SK-N-SH (cell line): ENCODE measurements around the gene CHCHD3. TPM values are rescaled to one million over a fixed set of nuclear protein-coding genes. Genes with fewer than 3 reads are reported as not detected.

Experiments used
- CTCF ChIA-PET: fragments of 300-600, 350-600 bp; formaldehyde crosslinking; extraction: SDS; loops from one replicate; lab custom pipeline; 2021; lab: Yijun Ruan, JAX
- POLR2A ChIA-PET: fragments of 350-600 bp; sonication (Branson Sonifier 250); formaldehyde crosslinking; extraction: SDS; loops from one replicate; lab custom pipeline; 2020; ENCODE audit warnings: antibody characterized with exemption, inconsistent platforms; lab: Yijun Ruan, JAX
- DNase-seq: peaks from one replicate; pipeline ENCODE4 v3.0.0; 2012
- H2AFZ ChIP-seq: fragments of 200-600 bp; sonication (generic); 2 replicates; pipeline ENCODE4 v1.8.1; 2016; ENCODE audit warnings: antibody characterized with exemption, mild to moderate bottlenecking, low read depth
- H3F3A ChIP-seq: fragments of 200-600 bp; sonication (generic); replicated peaks from 2 replicates; pipeline ENCODE3; 2016; ENCODE audit warnings: antibody characterized with exemption, mild to moderate bottlenecking; ENCODE audit not compliant: insufficient read depth
- H3K27ac ChIP-seq, 2 experiments: fragments of 200-500 bp in 1 of 2; fragments of 200-600 bp in 1 of 2; sonication (Bioruptor generic) in 1 of 2; sonication (generic), shearing (Covaris generic) in 1 of 2; 2 replicates each; pipeline versions ENCODE4 v1.5.1 to v1.6.1; 2014 to 2016; ENCODE audit warnings: low read depth in 2 of 2, inconsistent platforms in 1 of 2, low read length in 1 of 2, mild to moderate bottlenecking in 1 of 2, mixed read lengths in 1 of 2
- H3K27me3 ChIP-seq: fragments of 200-600 bp; sonication (generic), shearing (Covaris generic); 2 replicates; pipeline ENCODE4 v1.6.1; 2016; ENCODE audit warnings: mixed run types; ENCODE audit not compliant: insufficient read depth
- H3K36me3 ChIP-seq, 2 experiments: fragments of 200-500 bp in 1 of 2; fragments of 200-600 bp in 1 of 2; sonication (Bioruptor generic) in 1 of 2; sonication (generic) in 1 of 2; replicated peaks in 1 of 2; 2 replicates each; pipeline versions ENCODE3 to v1.5.1; 2014 to 2016; ENCODE audit warnings: low read length in 1 of 2, mild to moderate bottlenecking in 1 of 2; ENCODE audit not compliant: insufficient read depth in 2 of 2, control insufficient read depth in 1 of 2
- H3K4me1 ChIP-seq, 2 experiments: fragments of 200-500 bp in 1 of 2; fragments of 200-600 bp in 1 of 2; sonication (Bioruptor generic) in 1 of 2; sonication (generic), shearing (Covaris generic) in 1 of 2; 2 replicates each; pipeline versions ENCODE4 v1.5.1 to v1.6.1; 2014 to 2016; ENCODE audit warnings: low read depth in 1 of 2, low read length in 1 of 2, mixed run types in 1 of 2; ENCODE audit not compliant: insufficient read depth in 2 of 2, control insufficient read depth in 1 of 2
- H3K4me2 ChIP-seq: fragments of 200-600 bp; sonication (generic), shearing (Covaris generic); 2 replicates; pipeline ENCODE4 v1.6.1; 2017; ENCODE audit warnings: mixed run types
- H3K4me3 ChIP-seq, 2 experiments: fragments of 200-500 bp in 1 of 2; fragments of 200-600 bp in 1 of 2; sonication (Bioruptor generic) in 1 of 2; sonication (generic), shearing (Covaris generic) in 1 of 2; 2 replicates each; pipeline versions ENCODE4 v1.5.1 to v1.8.1; 2014 to 2016; ENCODE audit warnings: low read depth in 2 of 2, inconsistent platforms in 1 of 2, low read length in 1 of 2, mild to moderate bottlenecking in 1 of 2, mixed read lengths in 1 of 2, moderate library complexity in 1 of 2
- H3K79me2 ChIP-seq: fragments of 200-600 bp; sonication (generic); 2 replicates; pipeline ENCODE4 v1.8.1; 2017; ENCODE audit warnings: mild to moderate bottlenecking; ENCODE audit not compliant: insufficient read depth
- H3K9ac ChIP-seq: fragments of 200-600 bp; sonication (generic); 2 replicates; pipeline ENCODE4 v1.6.1; 2017; ENCODE audit warnings: mixed run types
- H3K9me2 ChIP-seq: fragments of 200-600 bp; sonication (generic); 2 replicates; pipeline ENCODE4 v1.6.1; 2017; ENCODE audit warnings: mixed run types
- H3K9me3 ChIP-seq: fragments of 200-600 bp; sonication (generic); 2 replicates; pipeline ENCODE4 v1.6.1; 2017; ENCODE audit warnings: mixed run types, mild to moderate bottlenecking, moderate library complexity
- H4K20me1 ChIP-seq: fragments of 200-600 bp; sonication (generic); 2 replicates; pipeline ENCODE4 v1.6.1; 2017; ENCODE audit warnings: mild to moderate bottlenecking, mixed run types; ENCODE audit not compliant: insufficient read depth
- CHD2 ChIP-seq: fragments of 150-350 bp; IDR thresholded peaks from 2 replicates; pipeline ENCODE4 v1.6.1; 2018; ENCODE audit warnings: low read length; ENCODE audit not compliant: partially characterized antibody
- ELF1 ChIP-seq: IDR thresholded peaks from 2 replicates; pipeline ENCODE4 v1.4.0; 2012
- FOXM1 ChIP-seq: IDR thresholded peaks from 2 replicates; pipeline ENCODE4 v1.4.0; 2012; ENCODE audit warnings: low read depth, mild to moderate bottlenecking
- GATA2 ChIP-seq: sonication (generic); formaldehyde crosslinking; IDR thresholded peaks from 2 replicates; pipeline ENCODE4 v1.5.0; 2020; ENCODE audit warnings: mild to moderate bottlenecking, missing genetic modification reagents
- IRF3 ChIP-seq: fragments of 150-350 bp; IDR thresholded peaks from 2 replicates; pipeline ENCODE4 v1.6.1; 2016; ENCODE audit warnings: mild to moderate bottlenecking, low read depth, low read length
- MEF2A ChIP-seq: IDR thresholded peaks from 2 replicates; pipeline ENCODE4 v1.4.0; 2012; ENCODE audit warnings: low read depth, borderline replicate concordance
- NFIC ChIP-seq: IDR thresholded peaks from 2 replicates; pipeline ENCODE4 v1.4.0; 2012; ENCODE audit warnings: borderline replicate concordance
- NRF1 ChIP-seq: IDR thresholded peaks from 2 replicates; pipeline ENCODE4 v1.6.1; 2012; ENCODE audit warnings: low read depth, mild to moderate bottlenecking, low read length
- PBX3 ChIP-seq: IDR thresholded peaks from 2 replicates; pipeline ENCODE4; 2012
- POLR2AphosphoS5 ChIP-seq: IDR thresholded peaks from 2 replicates; pipeline ENCODE4 v1.6.1; 2012; ENCODE audit warnings: low read depth, low read length
- RAD21 ChIP-seq: IDR thresholded peaks from 2 replicates; pipeline ENCODE4 v1.6.1; 2012; ENCODE audit warnings: mild to moderate bottlenecking, low read length
- RCOR1 ChIP-seq: fragments of 150-350 bp; IDR thresholded peaks from 2 replicates; pipeline ENCODE4 v1.6.1; 2017; ENCODE audit warnings: antibody characterized with exemption, low read length
- SMC3 ChIP-seq: IDR thresholded peaks from 2 replicates; pipeline ENCODE4 v1.6.1; 2012; ENCODE audit warnings: low read depth, low read length, improper control_type of control experiment
- TAF1 ChIP-seq: IDR thresholded peaks from 2 replicates; pipeline ENCODE4 v1.6.1; 2012; ENCODE audit warnings: low read depth, mild to moderate bottlenecking, low read length, moderate library complexity, borderline replicate concordance
- ZBTB33 ChIP-seq: IDR thresholded peaks from 2 replicates; pipeline ENCODE4 v1.4.0; 2012; ENCODE audit warnings: low read depth, borderline replicate concordance
- WGBS: methylation state at CpG from one replicate; pipeline ENCODE4 v1.1.6; 2017; ENCODE audit warnings: low lambda C conversion rate; 5-methylcytosine and 5-hydroxymethylcytosine counted together
- polyA plus RNA-seq, 3 experiments: library from polyadenylated mRNA; depleted of rRNA; stranded (reverse); fragments of >200 nt; gene quantifications; 2 replicates each; pipeline ENCODE4 v1.2.3, GENCODE V29; 2012

The CHCHD3 gene
- polyA plus RNA-seq, 1 of the 3 experiments (the other 2 are of a cell fraction) = 97.1 TPM

- H3K36me3 ChIP-seq = peaks cover under 1 to 6% of the 10 kb centered on the region in 2 experiments
- no peaks in the 10 kb centered on the region for H3K4me1 ChIP-seq
- H3K27me3 ChIP-seq = no peaks in the 10 kb centered on the region
- H3K4me2 ChIP-seq = no peak overlapping the region
- no peaks in the 10 kb centered on the region for H3K9me2 ChIP-seq
- H2AFZ ChIP-seq = no peak overlapping the region
- H3K79me2 ChIP-seq = no peaks in the 10 kb centered on the region
- no peaks in the 10 kb centered on the region for H3K9me3 ChIP-seq
- no peak overlapping the region for H3K4me3 ChIP-seq
- WGBS = 100% methylated on average over 4 of the region's 4 CpGs
- H3F3A ChIP-seq = no peaks in the 10 kb centered on the region
- ChIA-PET CTCF (interaction anchor here (0.7 to 1.5 kb wide), 2 partner anchors 10 to 36 kb away, joined by 3 read pairs; no protein-coding TSS in a partner anchor), POLR2A (no interaction called here)
- TF ChIP-seq NRF1 (no peak), NFIC (no peak), POLR2AphosphoS5 (no peak)
- DNase-seq = no peak
- H4K20me1 ChIP-seq = no peaks in the 10 kb centered on the region
- no peak overlapping the region for H3K27ac ChIP-seq
- H3K9ac ChIP-seq = no peak overlapping the region
These were observed 224.2 kb downstream of the CHCHD3 start for GRCh38 chr7:132857703-132858102.

GRCh38 chr7:132857031-132857430, 224.9 kb downstream of the CHCHD3 start:
- Histone ChIP-seq H3K4me1 (no peaks in the 10 kb centered on the region), H3K9ac (no peak overlapping the region), H3K27ac (no peak overlapping the region), H3K36me3 (peaks cover 0 to 6% of the 10 kb centered on the region in 2 experiments), H3K27me3 (no peaks in the 10 kb centered on the region), H3K79me2 (no peaks in the 10 kb centered on the region), H3K4me3 (no peak overlapping the region), H4K20me1 (no peaks in the 10 kb centered on the region), H3K9me2 (no peaks in the 10 kb centered on the region), H3K4me2 (no peak overlapping the region), H2AFZ (no peak overlapping the region), H3F3A (no peaks in the 10 kb centered on the region), H3K9me3 (no peaks in the 10 kb centered on the region)
- DNase-seq = no peak
- TF ChIP-seq ZBTB33 (no peak), SMC3 (no peak), PBX3 (no peak), IRF3 (no peak), ELF1 (no peak), POLR2AphosphoS5 (no peak), MEF2A (no peak), RCOR1 (no peak), TAF1 (no peak), RAD21 (no peak), FOXM1 (no peak), CHD2 (no peak), GATA2 (CRISPR knock-in tag) (no peak)
- 92% methylated on average over 4 of the region's 4 CpGs for WGBS
- POLR2A ChIA-PET = no interaction called here
- CTCF ChIA-PET = no interaction called here
